ENCODE measurements around the gene AP2A2.

GRCh38 chr11:1030086-1030485 is 104.4 kb downstream of the AP2A2 start:
- TF ChIP-seq CTCF (IDR thresholded peaks at IDR 0.05 in 4 of 5, conservative IDR thresholded peaks at IDR 0.05 in 1 of 5) (no peak), POLR2A (IDR thresholded peaks at IDR 0.05) (no peak)
